Glomerular visceral epithelial cell (primary cell): ENCODE measurements around the gene HIPK1.

ENCODE experiments used
- DNase-seq: peaks from one replicate; pipeline ENCODE4 v3.0.0-alpha.2; 2016; ENCODE audit errors: extremely low spot score

Gene HIPK1

GRCh38 chr1:113913887-113914664 lies 15.0 kb upstream of the HIPK1 start:
- no peak for DNase-seq

GRCh38 chr1:113916974-113917373 lies 12.2 kb upstream of the HIPK1 start:
- DNase-seq: no peak

GRCh38 chr1:113917400-113918082 lies 11.6 kb upstream of the HIPK1 start:
- peak; percentile 13 for DNase-seq

- no peak for DNase-seq
Measured at GRCh38 chr1:113918243-113918642, 10.9 kb upstream of the HIPK1 start.

- DNase-seq: no peak
Measured at GRCh38 chr1:113922957-113923356, 6.2 kb upstream of the HIPK1 start.

- no peak for DNase-seq
Measured at GRCh38 chr1:113924473-113924872, 4.7 kb upstream of the HIPK1 start.

- DNase-seq: peak; percentile 19
Measured at GRCh38 chr1:113928187-113928930, 765 bp upstream of the HIPK1 start.

- DNase-seq: peak; percentile 35
Measured at GRCh38 chr1:113929750-113930498, 800 bp downstream of the HIPK1 start.

GRCh38 chr1:113930499-113931161 lies 1.5 kb downstream of the HIPK1 start:
- peak; percentile 77 for DNase-seq

GRCh38 chr1:113931451-113931851 lies 2.3 kb downstream of the HIPK1 start:
- no peak for DNase-seq

GRCh38 chr1:113934006-113934405 lies 4.9 kb downstream of the HIPK1 start:
- DNase-seq: no peak

- no peak for DNase-seq
Measured at GRCh38 chr1:113934511-113935055, 5.5 kb downstream of the HIPK1 start.

- DNase-seq: no peak
Measured at GRCh38 chr1:113935176-113935575, 6.1 kb downstream of the HIPK1 start.

- DNase-seq: no peak
Measured at GRCh38 chr1:113935970-113936369, 6.8 kb downstream of the HIPK1 start.

GRCh38 chr1:113937146-113937545 lies 8.0 kb downstream of the HIPK1 start:
- no peak for DNase-seq

GRCh38 chr1:113938192-113938591 lies 9.1 kb downstream of the HIPK1 start:
- no peak for DNase-seq

- DNase-seq: no peak
Measured at GRCh38 chr1:113940365-113941244, 11.5 kb downstream of the HIPK1 start.

- no peak for DNase-seq
Measured at GRCh38 chr1:113941245-113941559, 12.1 kb downstream of the HIPK1 start.

GRCh38 chr1:113942527-113942926 lies 13.4 kb downstream of the HIPK1 start:
- no peak for DNase-seq
